Measurements from ENCODE around the gene CLPX.

CLPX gene

GRCh38 chr15:65213241-65213640 lies 28.1 kb upstream of the CLPX start:
- no peak for DNase-seq (ENCODE audit: low read depth)
- no peak for TF ChIP-seq CTCF (IDR thresholded peaks at IDR 0.05; ENCODE audit: control insufficient read depth, insufficient read depth, low read depth, low read length, missing control alignments)
- H3K4me3 ChIP-seq (ENCODE audit: control insufficient read depth, low read depth, low read length) = no peak overlapping the region

GRCh38 chr15:65212097-65212496 lies 27.0 kb upstream of the CLPX start:
- no peak overlapping the region for H3K4me3 ChIP-seq (ENCODE audit: control insufficient read depth, low read depth, low read length)
- TF ChIP-seq CTCF (IDR thresholded peaks at IDR 0.05; ENCODE audit: control insufficient read depth, insufficient read depth, low read depth, low read length, missing control alignments) = peak; percentile 40
- no peak for DNase-seq (ENCODE audit: low read depth)

GRCh38 chr15:65211482-65211982 lies 26.4 kb upstream of the CLPX start:
- no peak for DNase-seq (ENCODE audit: low read depth)
- TF ChIP-seq CTCF (IDR thresholded peaks at IDR 0.05; ENCODE audit: control insufficient read depth, insufficient read depth, low read depth, low read length, missing control alignments) = no peak
- no peak overlapping the region for H3K4me3 ChIP-seq (ENCODE audit: control insufficient read depth, low read depth, low read length)

- DNase-seq (ENCODE audit: low read depth) = no peak
- no peak within 1 kb of the TSS for H3K4me3 ChIP-seq (ENCODE audit: control insufficient read depth, low read depth, low read length)
- TF ChIP-seq CTCF (IDR thresholded peaks at IDR 0.05; ENCODE audit: control insufficient read depth, insufficient read depth, low read depth, low read length, missing control alignments) = no peak
These were observed 25.8 kb upstream of the CLPX start, which contains the start of gene CILP for GRCh38 chr15:65210770-65211481. Gene CILP (minus strand): TSS chr15:65211473. CDS start chr15:65209755, 1,718 bp downstream.

GRCh38 chr15:65209701-65210643 lies 24.8 kb upstream of the CLPX start:
- H3K4me3 ChIP-seq (ENCODE audit: control insufficient read depth, low read depth, low read length) = no peak overlapping the region
- DNase-seq (ENCODE audit: low read depth) = no peak
- no peak for TF ChIP-seq CTCF (IDR thresholded peaks at IDR 0.05; ENCODE audit: control insufficient read depth, insufficient read depth, low read depth, low read length, missing control alignments)

GRCh38 chr15:65208647-65209046 lies 23.5 kb upstream of the CLPX start:
- no peak for DNase-seq (ENCODE audit: low read depth)
- no peak for TF ChIP-seq CTCF (IDR thresholded peaks at IDR 0.05; ENCODE audit: control insufficient read depth, insufficient read depth, low read depth, low read length, missing control alignments)
- no peak overlapping the region for H3K4me3 ChIP-seq (ENCODE audit: control insufficient read depth, low read depth, low read length)

Measured in AG09309 (cell line).